GM12874 (cell line): ENCODE data around the gene PDE8B.

Experiments used
- TF ChIP-seq, protein P1 (sequence below): IDR thresholded peaks from 2 replicates; pipeline ENCODE4 v1.5.1; 2011; ENCODE audit warnings: low read depth, mild to moderate bottlenecking, control low read depth, low read length, moderate library complexity; ENCODE audit not compliant: insufficient read depth

Gene PDE8B

GRCh38 chr5:77326986-77327734 is 116.7 kb downstream of the PDE8B start:
- TF ChIP-seq, protein P1, sequence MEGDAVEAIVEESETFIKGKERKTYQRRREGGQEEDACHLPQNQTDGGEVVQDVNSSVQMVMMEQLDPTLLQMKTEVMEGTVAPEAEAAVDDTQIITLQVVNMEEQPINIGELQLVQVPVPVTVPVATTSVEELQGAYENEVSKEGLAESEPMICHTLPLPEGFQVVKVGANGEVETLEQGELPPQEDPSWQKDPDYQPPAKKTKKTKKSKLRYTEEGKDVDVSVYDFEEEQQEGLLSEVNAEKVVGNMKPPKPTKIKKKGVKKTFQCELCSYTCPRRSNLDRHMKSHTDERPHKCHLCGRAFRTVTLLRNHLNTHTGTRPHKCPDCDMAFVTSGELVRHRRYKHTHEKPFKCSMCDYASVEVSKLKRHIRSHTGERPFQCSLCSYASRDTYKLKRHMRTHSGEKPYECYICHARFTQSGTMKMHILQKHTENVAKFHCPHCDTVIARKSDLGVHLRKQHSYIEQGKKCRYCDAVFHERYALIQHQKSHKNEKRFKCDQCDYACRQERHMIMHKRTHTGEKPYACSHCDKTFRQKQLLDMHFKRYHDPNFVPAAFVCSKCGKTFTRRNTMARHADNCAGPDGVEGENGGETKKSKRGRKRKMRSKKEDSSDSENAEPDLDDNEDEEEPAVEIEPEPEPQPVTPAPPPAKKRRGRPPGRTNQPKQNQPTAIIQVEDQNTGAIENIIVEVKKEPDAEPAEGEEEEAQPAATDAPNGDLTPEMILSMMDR, result no peak

- TF ChIP-seq, protein P1, result no peak
These were observed 118.6 kb downstream of the PDE8B start for GRCh38 chr5:77328930-77329647.

DNA sequence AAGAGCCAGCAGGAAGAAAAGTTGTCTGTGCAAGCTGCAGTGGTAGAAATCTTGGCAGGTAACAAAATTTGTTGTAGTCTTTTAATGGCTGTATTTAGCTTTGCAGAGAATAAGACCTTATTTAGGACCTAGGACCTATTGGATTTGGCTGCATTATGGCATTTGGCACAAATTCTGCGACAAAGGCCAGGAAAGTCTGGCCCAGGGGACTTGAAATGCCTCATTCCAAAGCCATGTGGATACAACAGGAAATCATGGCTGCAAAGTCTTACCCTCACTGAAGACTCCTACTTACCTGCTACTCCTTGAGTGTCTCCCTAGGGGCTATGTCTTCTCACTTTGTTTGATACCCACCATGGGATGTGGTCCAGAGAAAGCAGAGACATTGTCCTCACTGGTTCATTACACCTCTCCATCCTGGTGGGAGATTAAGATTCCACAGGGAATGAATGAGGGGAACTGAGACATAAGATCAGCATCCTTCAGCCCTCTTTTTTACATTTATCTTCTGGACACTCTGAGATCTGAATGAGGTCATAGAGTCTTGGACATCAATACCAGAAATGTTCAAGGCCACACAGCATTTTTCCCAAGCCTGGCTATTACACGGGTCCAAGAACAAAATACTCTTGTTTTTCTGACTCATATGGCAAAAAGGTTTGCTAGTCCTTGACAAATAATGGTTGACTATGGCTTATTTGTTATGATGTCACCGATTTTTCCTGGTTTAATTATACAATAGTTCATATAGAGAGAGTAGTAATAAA is 119.4 kb downstream of the PDE8B start:
- TF ChIP-seq, protein P1, result no peak

- TF ChIP-seq, protein P1, result no peak
These were observed 122.6 kb downstream of the PDE8B start for GRCh38 chr5:77333036-77333435.

- TF ChIP-seq, protein P1, result no peak
These were observed 123.1 kb downstream of the PDE8B start for GRCh38 chr5:77333451-77334123.

DNA sequence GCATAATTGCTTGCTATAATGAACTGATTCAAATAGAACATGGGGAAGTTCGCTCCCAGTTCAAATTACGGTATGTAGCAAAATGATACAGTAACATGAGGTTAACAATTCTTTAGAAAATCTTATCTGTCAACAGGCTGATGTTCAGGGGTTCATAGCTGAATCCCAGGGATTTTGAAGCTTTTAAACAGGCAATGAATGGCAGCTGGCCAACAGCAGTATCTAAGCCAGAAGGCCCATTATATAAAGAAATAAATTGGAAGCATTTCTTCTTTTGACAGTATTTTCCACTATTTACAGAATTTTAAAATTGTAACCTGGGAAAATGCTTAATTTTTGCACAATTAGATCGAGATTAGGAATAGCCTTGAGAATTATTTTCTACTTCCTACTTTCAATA is 126.8 kb downstream of the PDE8B start:
- TF ChIP-seq, protein P1, result no peak
